Testis (tissue), 2 donors: Measurements from ENCODE around the gene CEACAM19.

Experiments used
- CTCF ChIP-seq, 3 experiments: fragments of 450-650 bp in 2 of 3; fragments of 200-600 bp in 1 of 3; sonication (generic) in 1 of 3; IDR thresholded peaks; one replicate each; pipeline ENCODE4 v1.5.1; 2016 to 2019; ENCODE audit warnings: antibody characterized with exemption in 3 of 3, mild to moderate bottlenecking in 2 of 3, moderate library complexity in 1 of 3
- POLR2A ChIP-seq: fragments of 450-650 bp; IDR thresholded peaks from one replicate; pipeline ENCODE4 v1.6.1; 2017; ENCODE audit warnings: antibody characterized with exemption, mild to moderate bottlenecking, moderate library complexity

GRCh38 chr19:44634785-44635184, 36.5 kb upstream of the CEACAM19 start:
- no peak for TF ChIP-seq CTCF (IDR thresholded peaks at IDR 0.05)
- no peak for TF ChIP-seq POLR2A
